Astrocyte (in vitro differentiated cells and primary cell): ENCODE data around the gene DPF3.

ENCODE experiments used
- EZH2 ChIP-seq: IDR thresholded peaks from 2 replicates; pipeline ENCODE4 v1.6.1; 2012; ENCODE audit warnings: mild to moderate bottlenecking, low read length, inconsistent platforms; ENCODE audit not compliant: insufficient read depth
- TF ChIP-seq, protein P1 (sequence below): IDR thresholded peaks from 2 replicates; pipeline ENCODE4 v1.5.1; 2011; ENCODE audit warnings: low read depth, mild to moderate bottlenecking, inconsistent platforms, low read length, moderate library complexity; ENCODE audit not compliant: insufficient read depth

DNA sequence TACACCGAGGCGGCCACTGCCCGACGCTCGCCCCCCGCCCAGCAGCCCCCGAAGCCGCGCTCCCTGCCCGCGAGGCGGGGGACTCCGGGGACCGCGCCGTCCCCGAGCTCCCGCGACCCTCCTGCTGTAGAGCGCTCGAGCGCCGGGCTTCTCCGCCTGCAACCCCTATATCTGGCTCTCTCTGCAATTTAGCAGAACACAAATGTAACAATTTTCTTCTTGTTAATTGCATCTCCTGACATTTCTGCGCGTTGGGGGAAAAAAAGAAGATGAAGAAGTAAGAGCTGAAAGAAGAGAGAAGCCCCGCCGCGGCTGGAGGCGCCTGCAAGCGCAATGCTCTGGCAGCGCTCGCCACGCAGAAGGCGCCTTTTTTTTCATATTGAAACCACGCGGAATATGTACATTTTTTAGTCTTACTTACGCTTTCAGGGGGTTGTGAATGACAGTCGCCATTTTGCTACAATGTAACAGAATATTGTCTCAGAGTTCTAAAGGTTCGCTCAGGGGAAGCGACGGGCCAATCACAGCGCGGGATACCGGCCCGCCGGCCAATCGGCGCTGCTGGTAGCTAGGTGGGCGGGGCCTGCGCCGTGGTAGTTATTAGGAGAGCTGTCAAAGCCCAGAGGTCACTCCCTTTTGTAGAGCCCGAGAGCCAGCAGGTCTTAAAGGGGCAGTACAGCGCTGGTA, at the start of gene DPF3:
- TF ChIP-seq, protein P1, sequence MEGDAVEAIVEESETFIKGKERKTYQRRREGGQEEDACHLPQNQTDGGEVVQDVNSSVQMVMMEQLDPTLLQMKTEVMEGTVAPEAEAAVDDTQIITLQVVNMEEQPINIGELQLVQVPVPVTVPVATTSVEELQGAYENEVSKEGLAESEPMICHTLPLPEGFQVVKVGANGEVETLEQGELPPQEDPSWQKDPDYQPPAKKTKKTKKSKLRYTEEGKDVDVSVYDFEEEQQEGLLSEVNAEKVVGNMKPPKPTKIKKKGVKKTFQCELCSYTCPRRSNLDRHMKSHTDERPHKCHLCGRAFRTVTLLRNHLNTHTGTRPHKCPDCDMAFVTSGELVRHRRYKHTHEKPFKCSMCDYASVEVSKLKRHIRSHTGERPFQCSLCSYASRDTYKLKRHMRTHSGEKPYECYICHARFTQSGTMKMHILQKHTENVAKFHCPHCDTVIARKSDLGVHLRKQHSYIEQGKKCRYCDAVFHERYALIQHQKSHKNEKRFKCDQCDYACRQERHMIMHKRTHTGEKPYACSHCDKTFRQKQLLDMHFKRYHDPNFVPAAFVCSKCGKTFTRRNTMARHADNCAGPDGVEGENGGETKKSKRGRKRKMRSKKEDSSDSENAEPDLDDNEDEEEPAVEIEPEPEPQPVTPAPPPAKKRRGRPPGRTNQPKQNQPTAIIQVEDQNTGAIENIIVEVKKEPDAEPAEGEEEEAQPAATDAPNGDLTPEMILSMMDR = no peak
- TF ChIP-seq EZH2 = no peak
